Effector memory CD4-positive, alpha-beta T cell (primary cell): ENCODE measurements around the gene NLRP10.

Experiments used
- DNase-seq, 3 donors: peaks; one replicate each; pipeline ENCODE4 v3.0.0-alpha.2; 2020
- H3K27ac ChIP-seq: 2 replicates; pipeline ENCODE4 v1.7.0; 2013; ENCODE audit warnings: mild to moderate bottlenecking, low read length, moderate library complexity; ENCODE audit not compliant: insufficient read depth, poor library complexity, severe bottlenecking
- H3K27me3 ChIP-seq: replicated peaks from 2 replicates; pipeline ENCODE4 v1.7.0; 2013; ENCODE audit warnings: mild to moderate bottlenecking, low read length; ENCODE audit not compliant: insufficient read depth, control insufficient read depth, poor library complexity, severe bottlenecking
- H3K36me3 ChIP-seq: 2 replicates; pipeline ENCODE4 v1.7.0; 2013; ENCODE audit warnings: mild to moderate bottlenecking, low read length, moderate library complexity; ENCODE audit not compliant: control insufficient read depth, insufficient read depth
- H3K4me1 ChIP-seq: 2 replicates; pipeline ENCODE4 v1.7.0; 2013; ENCODE audit warnings: low read length, mild to moderate bottlenecking; ENCODE audit not compliant: control insufficient read depth, insufficient read depth, poor library complexity, severe bottlenecking
- H3K4me3 ChIP-seq: 2 replicates; pipeline ENCODE4 v1.7.0; 2013; ENCODE audit warnings: low read length, low read depth, mild to moderate bottlenecking; ENCODE audit not compliant: insufficient read depth, poor library complexity, severe bottlenecking
- H3K9me3 ChIP-seq: 2 replicates; pipeline ENCODE4 v1.7.0; 2013; ENCODE audit warnings: mild to moderate bottlenecking, low read length, moderate library complexity; ENCODE audit not compliant: control insufficient read depth
- total RNA-seq, 3 donors: gene quantifications; one replicate each; lab custom pipeline; 2026; lab: John Stamatoyannopoulos, UW

Gene NLRP10
- 0 reads per million in 3 donors for total RNA-seq

DNA sequence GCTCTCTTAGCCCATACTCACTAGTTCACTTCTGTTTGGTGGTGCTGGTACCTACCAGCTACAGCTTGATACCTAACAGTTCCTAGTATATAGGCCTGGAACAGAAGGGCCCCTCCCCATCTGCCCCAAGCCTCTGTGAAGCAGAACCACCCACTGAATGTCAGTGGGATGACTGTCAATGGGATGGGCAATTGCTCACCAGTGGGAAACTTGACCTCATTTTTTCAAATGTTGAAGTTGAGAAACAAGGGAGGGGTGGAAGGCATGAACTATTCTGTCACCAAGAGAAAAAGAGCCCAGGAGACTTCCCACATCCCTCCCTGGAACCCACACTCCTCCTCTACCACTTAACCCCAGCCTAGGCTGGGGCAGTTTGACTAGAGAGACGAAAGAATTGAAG, at the start of gene NLRP10:
TSS of gene NLRP10 (minus strand) at position 62 of the 400 bp plus-strand sequence. CDS start 1,952 bp downstream, outside the sequence.
- H3K9me3 ChIP-seq = no peaks in the 10 kb centered on the region
- H3K4me1 ChIP-seq = no peaks in the 10 kb centered on the region
- no peaks in the 10 kb centered on the region for H3K36me3 ChIP-seq
- no peaks in the 10 kb centered on the region for H3K27me3 ChIP-seq
- H3K4me3 ChIP-seq = no peak within 1 kb of the TSS
- no peak within 1 kb of the TSS for H3K27ac ChIP-seq
- DNase-seq = no peak

DNA sequence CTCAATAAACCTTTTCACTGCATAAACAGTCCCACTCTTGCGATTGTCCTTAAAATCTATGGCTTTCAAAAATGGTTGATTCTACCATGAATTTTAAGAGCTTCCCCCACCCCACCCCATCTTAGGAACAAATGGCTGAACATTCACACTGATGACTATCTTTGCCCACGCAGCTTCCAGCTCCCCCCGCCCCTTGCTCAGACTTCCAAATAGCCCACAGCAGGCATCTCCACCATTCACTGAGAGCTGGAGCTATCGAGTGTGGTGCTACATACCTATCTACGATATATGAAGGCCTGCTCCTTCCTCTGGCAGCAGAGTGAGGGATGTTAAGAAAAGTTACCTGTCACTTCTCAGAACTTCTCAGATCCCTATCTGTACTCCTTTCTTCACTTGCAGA, 48.6 kb upstream of the NLRP10 start:
- DNase-seq = no peak
- Histone ChIP-seq H3K9me3 (no peaks in the 10 kb centered on the region), H3K27me3 (no peaks in the 10 kb centered on the region), H3K4me3 (no peak overlapping the region), H3K4me1 (peaks cover 4% of the 10 kb centered on the region), H3K27ac (no peak overlapping the region), H3K36me3 (no peaks in the 10 kb centered on the region)

- no peaks in the 10 kb centered on the region for H3K27me3 ChIP-seq
Measured at GRCh38 chr11:8011981-8012444, 46.8 kb upstream of the NLRP10 start.

GRCh38 chr11:8011371-8011770, 46.1 kb upstream of the NLRP10 start:
- Histone ChIP-seq H3K9me3 (no peaks in the 10 kb centered on the region), H3K4me3 (no peak overlapping the region), H3K36me3 (no peaks in the 10 kb centered on the region), H3K4me1 (no peaks in the 10 kb centered on the region), H3K27ac (no peak overlapping the region), H3K27me3 (no peaks in the 10 kb centered on the region)
- DNase-seq = no peak

More at GRCh38 chr11:8011981-8012444, 46.8 kb upstream of the NLRP10 start:
- Histone ChIP-seq H3K27ac (no peak overlapping the region), H3K4me3 (no peak overlapping the region), H3K4me1 (no peaks in the 10 kb centered on the region), H3K9me3 (no peaks in the 10 kb centered on the region), H3K36me3 (no peaks in the 10 kb centered on the region)
- no peak for DNase-seq

DNA sequence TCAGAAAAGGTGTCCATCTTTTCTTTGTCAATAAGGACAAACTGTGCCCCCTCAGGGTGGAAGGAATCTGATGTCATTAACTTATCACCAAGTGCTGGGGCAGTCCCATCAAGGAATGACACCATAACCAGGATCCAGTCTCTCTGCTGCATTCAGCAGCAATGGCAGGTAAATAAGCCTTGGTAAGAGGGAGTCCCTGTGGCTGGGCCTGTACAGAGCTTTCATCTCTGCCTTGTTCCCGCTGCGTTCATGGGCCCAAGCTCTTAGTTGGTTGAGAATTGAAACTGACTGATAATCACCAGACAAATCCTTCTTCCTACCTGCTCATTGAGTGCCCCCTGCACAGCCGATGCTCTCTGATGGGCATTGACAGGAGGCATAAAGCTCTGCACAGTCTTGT, 44.6 kb upstream of the NLRP10 start:
- DNase-seq = no peak
- Histone ChIP-seq H3K9me3 (no peaks in the 10 kb centered on the region), H3K36me3 (no peaks in the 10 kb centered on the region), H3K27ac (no peak overlapping the region), H3K4me3 (no peak overlapping the region), H3K27me3 (no peaks in the 10 kb centered on the region), H3K4me1 (no peaks in the 10 kb centered on the region)

GRCh38 chr11:8008212-8008611, 43.0 kb upstream of the NLRP10 start:
- DNase-seq = no peak
- Histone ChIP-seq H3K4me3 (no peak overlapping the region), H3K27me3 (no peaks in the 10 kb centered on the region), H3K27ac (no peak overlapping the region), H3K36me3 (no peaks in the 10 kb centered on the region), H3K9me3 (no peaks in the 10 kb centered on the region), H3K4me1 (no peaks in the 10 kb centered on the region)

- Histone ChIP-seq H3K9me3 (no peaks in the 10 kb centered on the region), H3K4me1 (no peaks in the 10 kb centered on the region), H3K4me3 (no peak overlapping the region), H3K36me3 (no peaks in the 10 kb centered on the region), H3K27me3 (no peaks in the 10 kb centered on the region), H3K27ac (no peak overlapping the region)
- peak; percentile 16 to 34 (median 17) for DNase-seq
Measured at GRCh38 chr11:8006349-8006977, 41.2 kb upstream of the NLRP10 start.

DNA sequence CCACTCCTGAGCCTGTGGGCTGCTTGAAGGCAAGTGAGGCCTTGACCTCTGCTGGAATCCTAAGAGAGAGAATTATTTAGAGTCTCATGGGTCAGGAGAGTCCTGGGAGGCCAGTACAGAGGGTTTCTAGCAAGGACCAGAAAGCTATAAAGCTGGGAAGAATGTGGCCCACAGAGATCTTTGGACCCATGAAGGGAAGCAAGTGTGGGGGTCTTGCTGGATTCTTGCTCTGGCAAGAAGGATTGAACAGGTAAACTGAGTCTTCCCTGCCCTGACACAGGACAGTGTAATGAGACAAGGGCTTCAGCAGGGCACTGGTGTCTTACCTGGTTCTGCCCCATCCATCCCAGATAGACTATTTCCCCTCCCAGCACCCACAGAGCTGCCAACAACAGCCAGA, 40.3 kb upstream of the NLRP10 start:
- DNase-seq = no peak
- Histone ChIP-seq H3K27ac (no peak overlapping the region), H3K27me3 (no peaks in the 10 kb centered on the region), H3K9me3 (no peaks in the 10 kb centered on the region), H3K4me1 (no peaks in the 10 kb centered on the region), H3K4me3 (no peak overlapping the region), H3K36me3 (no peaks in the 10 kb centered on the region)

DNA sequence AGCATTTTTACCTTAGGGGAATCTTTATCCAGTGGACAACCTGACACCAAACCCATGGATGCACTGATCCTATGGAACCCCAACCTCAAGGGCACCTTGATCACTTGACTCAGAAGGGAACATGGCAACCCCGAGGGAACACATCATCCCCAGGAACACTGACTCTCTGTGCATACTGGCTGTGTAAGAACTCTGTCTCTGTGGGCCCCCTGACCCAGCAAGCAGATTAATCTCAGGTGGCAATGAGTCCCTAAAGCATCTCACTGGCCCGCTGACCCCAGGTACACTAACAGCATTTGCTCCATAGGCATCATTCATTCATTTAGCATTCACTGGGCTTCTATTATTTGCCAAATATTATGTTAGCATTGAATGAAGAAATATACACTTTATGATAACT, 38.8 kb upstream of the NLRP10 start:
- Histone ChIP-seq H3K36me3 (peaks cover 7% of the 10 kb centered on the region), H3K27me3 (no peaks in the 10 kb centered on the region), H3K4me1 (no peaks in the 10 kb centered on the region), H3K9me3 (no peaks in the 10 kb centered on the region), H3K27ac (no peak overlapping the region), H3K4me3 (no peak overlapping the region)
- DNase-seq = no peak

DNA sequence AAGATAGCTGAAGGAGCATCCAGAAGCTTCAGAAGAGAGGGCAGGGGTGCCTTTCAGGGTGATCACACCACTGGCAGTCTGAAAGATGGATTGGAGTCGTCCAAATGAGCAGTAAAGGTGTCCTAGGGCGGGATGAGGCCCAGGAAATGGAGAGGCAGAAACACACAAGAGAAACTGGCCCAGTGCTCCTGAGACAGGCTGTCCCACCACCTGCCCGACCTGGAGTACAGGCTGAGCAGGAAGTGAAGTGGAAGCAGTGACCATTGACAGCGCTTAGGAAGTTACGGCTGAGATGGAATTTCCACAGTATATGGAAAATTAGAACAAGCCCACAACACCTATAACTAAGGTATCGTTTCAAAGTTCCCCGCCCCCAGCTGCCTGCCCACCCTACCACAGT, 37.9 kb upstream of the NLRP10 start:
- Histone ChIP-seq H3K27ac (no peak overlapping the region), H3K4me1 (no peaks in the 10 kb centered on the region), H3K36me3 (peaks cover 14% of the 10 kb centered on the region), H3K27me3 (no peaks in the 10 kb centered on the region), H3K4me3 (no peak overlapping the region), H3K9me3 (no peaks in the 10 kb centered on the region)
- no peak for DNase-seq
